HG02588 (cell line): Measurements from ENCODE around the gene MBLAC2.

Experiments used
- ATAC-seq: cut with Tn5 transposase; IDR thresholded peaks from one replicate; pipeline ENCODE4 v1.9.1; 2021; ENCODE audit warnings: mild to moderate bottlenecking, moderate library complexity; ENCODE audit not compliant: unreplicated experiment

The MBLAC2 gene

GRCh38 chr5:90474235-90475107 lies at the start of gene MBLAC2, which contains the start of gene POLR3G:
TSS of gene MBLAC2 (minus strand) at chr5:90474771. CDS start at chr5:90474292, 479 bp downstream.
TSS of gene POLR3G (plus strand) at chr5:90474864. CDS start at chr5:90485568, 10,704 bp downstream.
- ATAC-seq: peak; percentile 89

- ATAC-seq: no peak
Measured at GRCh38 chr5:90519081-90519480, 44.5 kb upstream of the MBLAC2 start.

- no peak for ATAC-seq
Measured at GRCh38 chr5:90518661-90519060, 44.1 kb upstream of the MBLAC2 start.

GRCh38 chr5:90514520-90514919 lies 39.9 kb upstream of the MBLAC2 start:
- no peak for ATAC-seq

- no peak for ATAC-seq
Measured at GRCh38 chr5:90510438-90510837, 35.9 kb upstream of the MBLAC2 start.

GRCh38 chr5:90506221-90506620 lies 31.6 kb upstream of the MBLAC2 start:
- no peak for ATAC-seq

GRCh38 chr5:90504743-90505142 lies 30.2 kb upstream of the MBLAC2 start:
- ATAC-seq: no peak

GRCh38 chr5:90503596-90503995 lies 29.0 kb upstream of the MBLAC2 start:
- ATAC-seq: no peak

GRCh38 chr5:90495146-90495545 lies 20.6 kb upstream of the MBLAC2 start:
- ATAC-seq: no peak

- no peak for ATAC-seq
Measured at GRCh38 chr5:90494043-90494442, 19.5 kb upstream of the MBLAC2 start.

- ATAC-seq: no peak
Measured at GRCh38 chr5:90488791-90489190, 14.2 kb upstream of the MBLAC2 start.

GRCh38 chr5:90484540-90484939 lies 10.0 kb upstream of the MBLAC2 start:
- ATAC-seq: no peak

- ATAC-seq: no peak
Measured at GRCh38 chr5:90483206-90483605, 8.6 kb upstream of the MBLAC2 start.

GRCh38 chr5:90480699-90481098 lies 6.1 kb upstream of the MBLAC2 start:
- ATAC-seq: no peak

- no peak for ATAC-seq
Measured at GRCh38 chr5:90479611-90480385, 5.2 kb upstream of the MBLAC2 start.

- ATAC-seq: no peak
Measured at GRCh38 chr5:90477621-90478215, 3.1 kb upstream of the MBLAC2 start.

- no peak for ATAC-seq
Measured at GRCh38 chr5:90477073-90477472, 2.5 kb upstream of the MBLAC2 start.

- ATAC-seq: no peak
Measured at GRCh38 chr5:90476391-90476790, 1.8 kb upstream of the MBLAC2 start.

GRCh38 chr5:90475436-90475980 lies 937 bp upstream of the MBLAC2 start:
- no peak for ATAC-seq

- no peak for ATAC-seq
Measured at GRCh38 chr5:90473396-90474234, 956 bp downstream of the MBLAC2 start.
